Measurements from ENCODE around the gene SLIT3. TPM values are rescaled to one million over a fixed set of nuclear protein-coding genes. Genes with fewer than 3 reads are reported as not detected.

The SLIT3 gene
- total RNA-seq, 1 experiment from 2014 or later = 0.44 TPM

DNA sequence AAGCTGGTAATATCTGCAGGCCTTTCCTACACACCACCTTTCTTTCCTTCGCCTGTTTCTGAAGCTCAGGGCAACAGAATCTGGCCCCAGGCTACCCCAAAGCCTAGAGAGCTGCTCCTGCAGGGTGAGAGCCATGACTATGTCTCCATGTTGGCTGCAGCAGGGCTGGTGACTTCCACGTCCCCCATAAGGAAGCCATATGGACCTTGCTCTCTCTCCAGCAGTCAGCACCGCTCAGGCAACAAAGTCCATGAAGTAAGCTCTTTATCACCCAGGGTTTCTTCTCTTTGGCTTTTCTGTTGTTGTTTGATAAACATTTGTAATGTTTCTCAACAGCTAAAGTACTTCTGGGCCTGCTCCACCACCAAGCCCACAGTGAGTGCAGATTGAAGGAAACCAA is 125.2 kb downstream of the SLIT3 start:
- no peak overlapping the region for H3K4me3 ChIP-seq (ENCODE audit: low read length)
- no peaks in the 10 kb centered on the region for H3K9me2 ChIP-seq (replicated peaks; ENCODE audit: low read length)
- DNase-seq (no peak), ATAC-seq (no peak)
- H3K4me1 ChIP-seq (ENCODE audit: insufficient read depth, low read length) = no peaks in the 10 kb centered on the region
- no peak overlapping the region for H3K9ac ChIP-seq (ENCODE audit: low read length)
- no peaks in the 10 kb centered on the region for H3K9me3 ChIP-seq (ENCODE audit: low read length)
- H2AFZ ChIP-seq (ENCODE audit: low read length) = no peak overlapping the region
- no peaks in the 10 kb centered on the region for H3K36me3 ChIP-seq (ENCODE audit: low read depth, low read length)
- POLR2A ChIA-PET (ENCODE audit: unreplicated experiment) = no interaction called here
- no peaks in the 10 kb centered on the region for H3K79me2 ChIP-seq (ENCODE audit: low read length)
- no peaks in the 10 kb centered on the region for H4K20me1 ChIP-seq (ENCODE audit: low read length)
- CTCF ChIA-PET = interaction anchor here (0.7 kb wide), 1 partner anchor 109 kb away, joined by 3 read pairs; no protein-coding TSS in a partner anchor
- no peak overlapping the region for H3K27ac ChIP-seq (ENCODE audit: low read length)
- TF ChIP-seq EZH2 (IDR thresholded peaks at IDR 0.05; ENCODE audit: low read length, unreplicated experiment) = no peak
- no peak for TF ChIP-seq EZH2phosphoT487 (IDR thresholded peaks at IDR 0.05; ENCODE audit: borderline replicate concordance, low read length)
- TF ChIP-seq, protein P1, sequence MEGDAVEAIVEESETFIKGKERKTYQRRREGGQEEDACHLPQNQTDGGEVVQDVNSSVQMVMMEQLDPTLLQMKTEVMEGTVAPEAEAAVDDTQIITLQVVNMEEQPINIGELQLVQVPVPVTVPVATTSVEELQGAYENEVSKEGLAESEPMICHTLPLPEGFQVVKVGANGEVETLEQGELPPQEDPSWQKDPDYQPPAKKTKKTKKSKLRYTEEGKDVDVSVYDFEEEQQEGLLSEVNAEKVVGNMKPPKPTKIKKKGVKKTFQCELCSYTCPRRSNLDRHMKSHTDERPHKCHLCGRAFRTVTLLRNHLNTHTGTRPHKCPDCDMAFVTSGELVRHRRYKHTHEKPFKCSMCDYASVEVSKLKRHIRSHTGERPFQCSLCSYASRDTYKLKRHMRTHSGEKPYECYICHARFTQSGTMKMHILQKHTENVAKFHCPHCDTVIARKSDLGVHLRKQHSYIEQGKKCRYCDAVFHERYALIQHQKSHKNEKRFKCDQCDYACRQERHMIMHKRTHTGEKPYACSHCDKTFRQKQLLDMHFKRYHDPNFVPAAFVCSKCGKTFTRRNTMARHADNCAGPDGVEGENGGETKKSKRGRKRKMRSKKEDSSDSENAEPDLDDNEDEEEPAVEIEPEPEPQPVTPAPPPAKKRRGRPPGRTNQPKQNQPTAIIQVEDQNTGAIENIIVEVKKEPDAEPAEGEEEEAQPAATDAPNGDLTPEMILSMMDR (conservative IDR thresholded peaks at IDR 0.05; ENCODE audit: low read depth, low read length) = no peak
- no peak overlapping the region for H3K4me2 ChIP-seq (ENCODE audit: low read length)
- no TSS peak for BruUV-seq (replicated peaks)
- peaks cover 8% of the 10 kb centered on the region; the same call in 1 of the 2 replicates for H3K27me3 ChIP-seq (ENCODE audit: low read length)
- no peaks in the 10 kb centered on the region for H3F3A ChIP-seq (ENCODE audit: low read length, unreplicated experiment)
- intact Hi-C loops (cut with micrococcal nuclease) = no loop called here

DNA sequence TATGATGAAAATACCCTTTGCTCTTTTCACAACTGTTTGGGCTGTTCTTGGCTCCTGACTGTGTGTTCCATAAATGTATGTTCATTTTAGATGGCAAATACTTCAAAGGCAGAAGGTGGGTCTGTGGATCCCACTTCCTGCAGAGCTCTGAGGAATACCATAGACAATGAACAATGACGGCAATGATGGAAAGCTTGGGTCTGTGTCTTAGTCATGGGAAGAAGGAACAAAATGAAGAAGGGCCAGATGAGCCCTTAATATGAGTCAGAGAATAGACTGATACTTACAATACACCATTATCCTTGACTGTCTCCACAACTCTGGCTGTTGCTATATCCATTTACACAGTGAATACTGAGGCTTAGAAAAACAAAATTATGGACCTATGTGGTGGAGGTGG is 126.0 kb downstream of the SLIT3 start:
- Histone ChIP-seq H2AFZ (ENCODE audit: low read length) (no peak overlapping the region), H3K9me3 (ENCODE audit: low read length) (no peaks in the 10 kb centered on the region), H3K9ac (ENCODE audit: low read length) (no peak overlapping the region), H3K36me3 (ENCODE audit: low read depth, low read length) (no peaks in the 10 kb centered on the region), H3K27me3 (ENCODE audit: low read length) (peaks cover 14% of the 10 kb centered on the region; the same call in 1 of the 2 replicates), H3K79me2 (ENCODE audit: low read length) (no peaks in the 10 kb centered on the region), H3K4me2 (ENCODE audit: low read length) (no peak overlapping the region), H4K20me1 (ENCODE audit: low read length) (no peaks in the 10 kb centered on the region), H3K4me3 (ENCODE audit: low read length) (no peak overlapping the region), H3K27ac (ENCODE audit: low read length) (no peak overlapping the region), H3K4me1 (ENCODE audit: insufficient read depth, low read length) (no peaks in the 10 kb centered on the region), H3K9me2 (replicated peaks; ENCODE audit: low read length) (no peaks in the 10 kb centered on the region), H3F3A (ENCODE audit: low read length, unreplicated experiment) (no peaks in the 10 kb centered on the region)
- DNase-seq = no peak
- no TSS peak for BruUV-seq (replicated peaks)
- ChIA-PET POLR2A (ENCODE audit: unreplicated experiment) (no interaction called here), CTCF (no interaction called here)
- intact Hi-C loops (cut with micrococcal nuclease) = no loop called here
- TF ChIP-seq, protein P1 (conservative IDR thresholded peaks at IDR 0.05; ENCODE audit: low read depth, low read length) = no peak
- TF ChIP-seq EZH2phosphoT487 (IDR thresholded peaks at IDR 0.05; ENCODE audit: borderline replicate concordance, low read length) (no peak), EZH2 (IDR thresholded peaks at IDR 0.05; ENCODE audit: low read length, unreplicated experiment) (no peak)
- ATAC-seq = no peak

DNA sequence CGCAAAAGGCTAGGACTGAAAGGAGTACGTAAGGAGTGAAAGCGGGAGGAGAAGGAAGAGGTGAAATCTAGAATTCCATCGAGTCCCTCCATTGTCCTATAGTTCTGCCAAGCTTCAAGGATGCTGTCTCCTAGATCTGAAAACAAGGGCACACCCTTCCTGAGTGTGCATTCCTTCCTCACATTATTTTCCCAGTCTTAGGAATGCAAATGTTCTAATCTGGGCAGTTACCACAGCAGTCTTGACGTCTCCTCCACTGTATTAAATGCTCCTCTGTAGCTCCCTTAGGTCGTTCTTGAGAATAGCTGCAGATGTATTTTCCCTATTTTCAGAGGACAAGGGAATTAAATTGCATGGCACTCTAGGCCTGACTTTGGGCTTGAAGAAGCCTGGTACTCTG is 127.6 kb downstream of the SLIT3 start:
- TF ChIP-seq EZH2phosphoT487 (IDR thresholded peaks at IDR 0.05; ENCODE audit: borderline replicate concordance, low read length) (no peak), EZH2 (IDR thresholded peaks at IDR 0.05; ENCODE audit: low read length, unreplicated experiment) (no peak)
- TF ChIP-seq, protein P1 (conservative IDR thresholded peaks at IDR 0.05; ENCODE audit: low read depth, low read length) = no peak
- ATAC-seq = no peak

More for the DNA sequence above, 127.6 kb downstream of the SLIT3 start:
- no peaks in the 10 kb centered on the region for H4K20me1 ChIP-seq (ENCODE audit: low read length)
- H3K4me3 ChIP-seq (ENCODE audit: low read length) = no peak overlapping the region
- H3K36me3 ChIP-seq (ENCODE audit: low read depth, low read length) = no peaks in the 10 kb centered on the region
- H3K4me1 ChIP-seq (ENCODE audit: insufficient read depth, low read length) = no peaks in the 10 kb centered on the region
- no peak overlapping the region for H2AFZ ChIP-seq (ENCODE audit: low read length)
- no peak overlapping the region for H3K27ac ChIP-seq (ENCODE audit: low read length)
- peaks cover 19% of the 10 kb centered on the region; the same call in 1 of the 2 replicates for H3K27me3 ChIP-seq (ENCODE audit: low read length)
- no peaks in the 10 kb centered on the region for H3K9me2 ChIP-seq (replicated peaks; ENCODE audit: low read length)
- H3F3A ChIP-seq (ENCODE audit: low read length, unreplicated experiment) = no peaks in the 10 kb centered on the region
- ChIA-PET CTCF (no interaction called here), POLR2A (ENCODE audit: unreplicated experiment) (no interaction called here)
- H3K4me2 ChIP-seq (ENCODE audit: low read length) = no peak overlapping the region
- H3K9ac ChIP-seq (ENCODE audit: low read length) = no peak overlapping the region
- intact Hi-C loops (cut with micrococcal nuclease) = no loop called here
- H3K9me3 ChIP-seq (ENCODE audit: low read length) = no peaks in the 10 kb centered on the region
- no peak for DNase-seq
- no TSS peak for BruUV-seq (replicated peaks)
- H3K79me2 ChIP-seq (ENCODE audit: low read length) = no peaks in the 10 kb centered on the region

All from PC-3 (cell line).